NCI-H524 (cell line): Measurements from ENCODE around the gene SLC9A3.
"Not testable (repeated sequence)": the region's sequence is repeated elsewhere in the genome, so short reads cannot be mapped to it uniquely, and the experiment has no call there.

Experiments used
- DNase-seq, 2 experiments: peaks; one replicate each; lab custom pipeline; 2025; lab: John Stamatoyannopoulos, UW

The SLC9A3 gene

GRCh38 chr5:474840-475661 lies 49.2 kb downstream of the SLC9A3 start:
- no peak for DNase-seq

GRCh38 chr5:474232-474839 lies 49.9 kb downstream of the SLC9A3 start:
- DNase-seq: not testable (repeated sequence)

DNA sequence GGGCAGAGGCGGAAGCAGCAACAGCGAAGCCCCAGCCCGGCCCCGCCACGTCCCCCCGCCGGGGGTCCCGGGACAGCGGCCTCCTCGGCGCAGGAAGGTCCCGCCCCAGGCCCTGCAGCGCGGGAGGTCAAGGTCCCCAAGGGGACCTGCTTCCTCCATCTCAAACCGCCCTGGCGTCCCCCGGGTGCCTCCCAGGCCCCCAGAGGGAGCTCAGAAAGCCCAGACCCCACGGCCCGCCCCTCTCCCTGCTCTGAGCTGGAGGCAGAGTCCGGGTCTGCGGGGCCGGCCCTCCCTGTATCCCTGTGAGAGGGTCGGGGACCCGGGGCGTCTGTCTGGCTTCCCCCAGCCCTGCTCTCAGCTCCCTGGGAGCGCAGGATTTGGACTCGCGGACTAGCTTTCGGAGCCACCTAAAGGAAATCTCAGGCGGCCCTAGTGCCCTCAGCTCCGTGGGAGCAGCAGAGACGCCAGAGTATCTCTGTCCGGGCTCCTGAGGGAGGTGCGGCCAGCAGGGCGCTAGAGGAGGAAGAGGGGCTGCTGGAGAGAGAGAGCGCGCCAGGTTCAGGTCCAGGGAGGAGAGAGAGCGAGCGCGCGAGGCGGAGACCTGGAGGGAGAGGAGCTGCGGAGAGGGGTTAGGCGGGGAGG lies 50.6 kb downstream of the SLC9A3 start:
- DNase-seq: peak in 1 of 2 experiments; percentile 64

GRCh38 chr5:472656-473550 lies 51.3 kb downstream of the SLC9A3 start:
- peak; percentile 60 to 89 for DNase-seq

- peak in 1 of 2 experiments; percentile 58 for DNase-seq
Measured at GRCh38 chr5:472076-472655, 52.1 kb downstream of the SLC9A3 start.

GRCh38 chr5:471750-472058 lies 52.5 kb downstream of the SLC9A3 start:
- DNase-seq: no peak

DNA sequence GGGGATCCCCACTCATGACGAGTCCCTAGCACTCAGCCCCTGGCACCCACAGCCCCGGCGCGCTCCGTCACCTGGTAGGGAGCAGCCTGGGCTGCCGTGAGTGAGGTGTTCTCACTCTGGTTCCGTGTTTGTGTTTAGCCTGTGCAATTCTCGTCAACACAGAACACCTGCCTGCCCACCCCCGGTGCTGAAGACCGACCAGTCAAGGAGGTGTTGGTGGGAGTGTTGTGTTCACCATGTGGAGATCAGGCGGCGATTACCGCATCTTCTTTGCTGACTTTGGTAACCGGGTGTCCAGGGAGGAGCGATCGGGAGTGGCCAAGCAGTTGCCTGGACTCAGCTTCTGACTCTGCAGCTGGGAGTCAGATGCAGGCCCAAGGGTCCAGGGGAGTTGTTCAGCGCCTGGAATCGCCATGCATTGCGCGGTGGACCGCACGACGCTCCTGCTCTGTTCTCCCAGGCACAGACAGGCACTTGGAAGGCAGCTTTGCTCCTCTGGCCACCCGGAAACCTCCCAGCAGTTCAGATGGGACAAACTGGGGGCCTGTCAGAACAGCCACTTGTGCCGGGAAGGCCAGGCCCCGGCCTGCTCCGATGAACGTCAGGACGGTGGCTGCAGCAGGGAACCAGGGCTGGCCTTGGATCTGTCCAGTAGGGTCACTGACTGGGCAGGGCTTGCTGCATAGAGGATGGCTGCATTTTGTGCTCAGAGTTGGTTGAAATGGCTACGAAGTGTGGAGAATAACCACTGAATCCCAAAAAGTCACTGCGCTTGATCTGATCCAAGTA lies 53.1 kb downstream of the SLC9A3 start:
- DNase-seq: no peak

GRCh38 chr5:469752-470483 lies 54.3 kb downstream of the SLC9A3 start:
- DNase-seq: peak in 1 of 2 experiments; percentile 65

GRCh38 chr5:468401-468800 lies 55.8 kb downstream of the SLC9A3 start:
- no peak for DNase-seq

DNA sequence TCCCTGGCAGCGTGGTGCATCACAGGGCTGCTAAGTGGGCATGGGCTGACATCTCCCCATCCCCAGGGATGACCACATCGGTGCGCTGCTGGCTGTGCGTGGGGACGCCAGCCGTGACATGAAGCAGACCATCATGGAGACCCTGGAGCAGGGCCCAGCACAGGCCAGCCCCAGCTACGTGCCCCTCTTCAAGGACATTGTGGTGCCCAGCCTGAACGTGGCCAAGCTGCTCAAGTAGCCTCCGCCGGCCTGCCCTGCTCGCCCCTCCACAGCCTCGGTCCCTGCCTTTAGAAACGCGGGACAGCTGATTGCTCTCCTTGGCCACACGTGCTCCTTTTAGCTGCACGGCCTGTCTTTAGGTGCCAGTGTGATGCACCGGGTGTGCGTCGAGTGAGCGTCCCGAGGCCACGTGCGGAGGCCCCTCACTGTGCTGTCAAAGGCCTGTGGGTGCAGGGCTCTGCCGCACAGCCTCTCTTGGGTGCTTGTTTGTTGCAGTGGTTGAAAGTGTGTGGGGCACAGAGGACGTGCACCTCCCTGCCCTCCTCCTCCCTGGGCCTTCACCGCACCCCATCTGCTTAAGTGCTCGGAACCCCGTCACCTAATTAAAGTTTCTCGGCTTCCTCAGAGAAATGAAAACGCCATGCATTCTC lies 57.5 kb downstream of the SLC9A3 start:
- no peak for DNase-seq

GRCh38 chr5:465591-466403 lies 58.5 kb downstream of the SLC9A3 start:
- DNase-seq: no peak

GRCh38 chr5:464843-465590 lies 59.2 kb downstream of the SLC9A3 start:
- no peak for DNase-seq

- no peak for DNase-seq
Measured at GRCh38 chr5:464446-464842, 59.8 kb downstream of the SLC9A3 start.

DNA sequence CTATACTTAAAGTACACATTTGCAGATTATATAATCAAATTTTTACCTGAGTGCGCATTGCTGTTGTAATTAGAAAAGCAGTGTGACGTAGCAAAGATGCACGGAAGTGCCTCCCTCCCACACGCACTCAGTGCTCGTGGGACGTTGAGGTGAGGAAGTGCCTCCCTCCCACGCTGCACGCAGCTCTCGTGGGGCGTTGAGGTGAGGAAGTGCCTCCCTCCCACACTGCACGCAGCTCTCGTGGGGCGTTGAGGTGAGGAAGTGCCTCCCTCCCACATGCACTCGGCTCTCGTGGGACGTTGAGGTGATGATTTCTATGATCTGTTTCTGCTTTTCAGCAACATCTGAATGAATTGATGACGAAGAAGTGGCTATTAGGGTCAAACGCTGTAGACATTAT lies 60.3 kb downstream of the SLC9A3 start:
- no peak for DNase-seq

DNA sequence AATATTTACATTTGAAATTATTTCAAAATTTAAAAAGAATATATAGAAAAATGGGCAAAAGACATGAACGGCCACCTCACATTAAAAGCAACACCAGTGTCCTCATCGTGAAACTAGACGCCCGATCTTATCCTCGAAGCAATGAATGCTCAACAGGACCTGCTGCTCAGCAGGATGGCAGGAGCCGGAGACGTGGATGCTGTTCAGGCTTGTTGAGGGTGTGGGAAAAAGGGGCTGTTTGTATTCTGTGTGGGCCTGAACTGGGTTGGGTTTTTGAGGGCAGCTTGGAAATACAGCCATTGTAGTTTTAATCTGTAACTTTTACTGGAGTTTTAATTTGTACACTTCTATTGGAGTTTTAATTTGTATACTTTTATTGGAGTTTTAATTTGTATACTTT lies 60.9 kb downstream of the SLC9A3 start:
- DNase-seq: no peak

GRCh38 chr5:462051-462481 lies 62.2 kb downstream of the SLC9A3 start:
- no peak for DNase-seq

GRCh38 chr5:460273-460625 lies 64.0 kb downstream of the SLC9A3 start:
- no peak for DNase-seq

DNA sequence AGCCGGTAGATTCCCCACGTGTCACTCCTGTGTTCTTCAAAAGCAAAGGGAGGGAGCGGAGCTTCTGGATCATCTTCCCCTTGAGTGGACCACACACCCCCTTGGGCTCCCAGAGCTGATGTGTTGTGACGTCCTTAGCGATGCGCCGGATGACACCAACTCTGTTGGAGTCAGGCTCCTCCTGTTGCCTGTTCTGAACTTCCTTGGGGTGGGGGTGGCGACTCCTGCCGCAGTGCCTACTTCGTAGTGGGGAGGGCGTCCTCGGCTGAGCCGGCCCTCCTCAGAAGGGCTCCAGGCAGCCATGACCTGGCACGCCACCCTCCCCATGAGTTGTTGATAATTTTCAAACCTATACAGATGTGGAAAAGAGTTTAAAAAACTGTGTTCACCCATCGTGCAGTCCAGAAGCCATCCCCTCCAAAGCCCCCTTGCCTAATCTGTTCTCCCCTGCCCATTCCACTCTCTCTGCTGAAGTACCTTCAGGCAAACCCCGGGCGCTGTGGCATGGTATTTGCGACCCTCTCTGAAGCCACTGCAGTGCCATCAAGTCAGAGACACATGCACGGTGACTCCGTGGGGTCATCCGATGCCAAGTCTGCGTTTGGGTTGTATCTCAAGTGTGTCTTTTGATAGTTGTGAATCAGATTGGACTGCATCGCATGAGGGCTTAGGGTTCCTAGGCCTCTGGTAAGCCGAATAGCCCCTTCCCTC lies 64.5 kb downstream of the SLC9A3 start:
- no peak for DNase-seq
